SK-MEL-5 (cell line): ENCODE results near the gene P2RY12. TPM values are rescaled to one million over a fixed set of nuclear protein-coding genes. Genes with fewer than 3 reads are reported as not detected.

Experiments
- DNase-seq: peaks from one replicate; pipeline ENCODE4 v3.0.0-alpha.2; 2016; ENCODE audit warnings: low read depth, low spot score
- in situ Hi-C: cut with HindIII; loops from 2 replicates; pipeline ENCODE4 v1.10.0; 2016; ENCODE audit warnings: low sequenced_read_pairs, high pct_unique_total_duplicates, low pct_unique_long_range_greater_than_20kb
- total RNA-seq: library from RNA; depleted of rRNA; stranded (reverse); fragments of >200 nt; shearing (Covaris generic); gene quantifications from 2 replicates; pipeline ENCODE4 v1.2.3, GENCODE V29; 2014

The P2RY12 gene
- total RNA-seq, 1 experiment from 2014 or later, result not detected

GRCh38 chr3:151319628-151320027 lies 64.9 kb downstream of the P2RY12 start:
- no peak for DNase-seq
- in situ Hi-C loops, result no loop called here

GRCh38 chr3:151318991-151319390 lies 65.6 kb downstream of the P2RY12 start:
- DNase-seq, result no peak
- in situ Hi-C loops, result no loop called here

- no peak for DNase-seq
- in situ Hi-C loops, result no loop called here
Observed at GRCh38 chr3:151318313-151318712, 66.2 kb downstream of the P2RY12 start.

GRCh38 chr3:151316267-151316991 lies 68.1 kb downstream of the P2RY12 start, which contains the start of gene GPR87:
Gene GPR87, minus strand, starts transcription at chr3:151316820. Its CDS starts 16,720 bp downstream, at chr3:151300100.
- DNase-seq, result no peak
- in situ Hi-C loops, result no loop called here

GRCh38 chr3:151315846-151316245 lies 68.7 kb downstream of the P2RY12 start:
- in situ Hi-C loops, result no loop called here
- no peak for DNase-seq

- DNase-seq, result no peak
- in situ Hi-C loops, result no loop called here
Observed at GRCh38 chr3:151315136-151315535, 69.4 kb downstream of the P2RY12 start.

- in situ Hi-C loops, result no loop called here
- DNase-seq, result no peak
Observed at GRCh38 chr3:151314593-151314992, 70.0 kb downstream of the P2RY12 start.

GRCh38 chr3:151314137-151314536 lies 70.4 kb downstream of the P2RY12 start:
- no peak for DNase-seq
- in situ Hi-C loops, result no loop called here

- in situ Hi-C loops, result no loop called here
- no peak for DNase-seq
Observed at GRCh38 chr3:151312972-151313371, 71.6 kb downstream of the P2RY12 start.

GRCh38 chr3:151309566-151309965 lies 75.0 kb downstream of the P2RY12 start:
- in situ Hi-C loops, result no loop called here
- no peak for DNase-seq

GRCh38 chr3:151307583-151308488 lies 76.7 kb downstream of the P2RY12 start:
- in situ Hi-C loops, result no loop called here
- no peak for DNase-seq

GRCh38 chr3:151307131-151307530 lies 77.4 kb downstream of the P2RY12 start:
- in situ Hi-C loops, result no loop called here
- no peak for DNase-seq

- no peak for DNase-seq
- in situ Hi-C loops, result no loop called here
Observed at GRCh38 chr3:151306168-151306810, 78.3 kb downstream of the P2RY12 start.

GRCh38 chr3:151305775-151306151 lies 78.8 kb downstream of the P2RY12 start:
- DNase-seq, result no peak
- in situ Hi-C loops, result no loop called here

GRCh38 chr3:151305060-151305774 lies 79.3 kb downstream of the P2RY12 start:
- peak; percentile 76 for DNase-seq

GRCh38 chr3:151303751-151304150 lies 80.8 kb downstream of the P2RY12 start:
- in situ Hi-C loops, result no loop called here
- DNase-seq, result no peak

More at GRCh38 chr3:151305060-151305774, 79.3 kb downstream of the P2RY12 start:
- in situ Hi-C loops, result no loop called here

GRCh38 chr3:151301787-151302186 lies 82.8 kb downstream of the P2RY12 start:
- in situ Hi-C loops, result no loop called here

GRCh38 chr3:151300539-151300938 lies 84.0 kb downstream of the P2RY12 start:
- in situ Hi-C loops, result no loop called here
- DNase-seq, result no peak

More at GRCh38 chr3:151301787-151302186, 82.8 kb downstream of the P2RY12 start:
- DNase-seq, result no peak
